PFSK-1 (cell line): ENCODE measurements around the gene LMLN.

Experiments used
- FOXP2 ChIP-seq: optimal IDR thresholded peaks from 2 replicates; pipeline ENCODE3; 2011; ENCODE audit warnings: borderline replicate concordance, control low read depth, inconsistent platforms; ENCODE audit not compliant: insufficient read depth; ENCODE audit errors: extremely low read length, extremely low read depth
- POLR2AphosphoS5 ChIP-seq: IDR thresholded peaks from 2 replicates; pipeline ENCODE4 v1.6.1; 2012; ENCODE audit warnings: low read depth, mild to moderate bottlenecking, control low read depth, low read length, moderate library complexity
- REST ChIP-seq, 2 experiments: IDR thresholded peaks; 2 replicates each; pipeline versions ENCODE4 v1.6.1 to v1.8.0; 2011 to 2012; ENCODE audit warnings: low read depth in 2 of 2, low read length in 2 of 2, control low read depth in 1 of 2, inconsistent platforms in 1 of 2, mild to moderate bottlenecking in 1 of 2, moderate library complexity in 1 of 2; ENCODE audit not compliant: insufficient read depth in 1 of 2
- SIN3A ChIP-seq: IDR thresholded peaks from 2 replicates; pipeline ENCODE4 v1.6.1; 2012; ENCODE audit warnings: mild to moderate bottlenecking, low read length, moderate library complexity, borderline replicate concordance; ENCODE audit not compliant: insufficient read depth
- TAF1 ChIP-seq: IDR thresholded peaks from 2 replicates; pipeline ENCODE4 v1.6.1; 2012; ENCODE audit warnings: low read length, control low read depth, borderline replicate concordance; ENCODE audit not compliant: insufficient read depth

LMLN gene

GRCh38 chr3:198026620-198027019, 66.6 kb downstream of the LMLN start:
- no peak for TF ChIP-seq FOXP2
- TF ChIP-seq POLR2AphosphoS5, result no peak
- no peak for TF ChIP-seq TAF1
- no peak for TF ChIP-seq REST (IDR thresholded peaks at IDR 0.05; ENCODE audit: insufficient read depth in 1 of 2, low read depth in 2 of 2, low read length in 2 of 2)
- no peak for TF ChIP-seq SIN3A

- TF ChIP-seq FOXP2, result no peak
- no peak for TF ChIP-seq SIN3A
- no peak for TF ChIP-seq REST (IDR thresholded peaks at IDR 0.05; ENCODE audit: insufficient read depth in 1 of 2, low read depth in 2 of 2, low read length in 2 of 2)
- no peak for TF ChIP-seq TAF1
- TF ChIP-seq POLR2AphosphoS5, result no peak
Observed at GRCh38 chr3:198027045-198027798, 67.2 kb downstream of the LMLN start.

GRCh38 chr3:198027799-198028390, 67.9 kb downstream of the LMLN start:
- TF ChIP-seq TAF1 (no peak), REST (IDR thresholded peaks at IDR 0.05; ENCODE audit: insufficient read depth in 1 of 2, low read depth in 2 of 2, low read length in 2 of 2) (no peak), SIN3A (no peak), FOXP2 (no peak)

GRCh38 chr3:198028718-198029117, 68.7 kb downstream of the LMLN start:
- TF ChIP-seq POLR2AphosphoS5 (no peak), REST (IDR thresholded peaks at IDR 0.05; ENCODE audit: insufficient read depth in 1 of 2, low read depth in 2 of 2, low read length in 2 of 2) (no peak), TAF1 (no peak), FOXP2 (no peak)
